Right lobe of liver (tissue), 6 donors: ENCODE data around the gene FAM228B. TPM values are rescaled to one million over a fixed set of nuclear protein-coding genes. Genes with fewer than 3 reads are reported as not detected.
"Not testable (repeated sequence)": the region's sequence is repeated elsewhere in the genome, so short reads cannot be mapped to it uniquely, and the experiment has no call there.

Source experiments
- ATAC-seq, 4 donors: fragments of 200-7000 bp; cut with Tn5 transposase; one replicate each; pipeline ENCODE4 v1.9.1; 2020; ENCODE audit warnings: mild to moderate bottlenecking in 4 of 4, moderate library complexity in 4 of 4
- DNase-seq, 3 donors: peaks; one replicate each; pipeline ENCODE4 v3.0.0-alpha.2; 2020
- H3K27ac ChIP-seq, 3 donors: fragments of 200-600 bp; one replicate each; pipeline ENCODE4 v1.8.0; 2022
- H3K27me3 ChIP-seq, 2 donors: fragments of 200-600 bp; one replicate each; pipeline ENCODE4 v1.8.0; 2022
- H3K36me3 ChIP-seq, 4 donors: fragments of 200-600 bp; sonication (generic) in 1 of 4; one replicate each; pipeline versions ENCODE4 v1.5.1 to v1.8.0; 2017 to 2022; ENCODE audit warnings: control low read depth in 1 of 4
- H3K4me1 ChIP-seq, 4 donors: fragments of 200-600 bp; sonication (generic) in 1 of 4; one replicate each; pipeline versions ENCODE4 v1.5.1 to v1.8.0; 2017 to 2022; ENCODE audit warnings: control low read depth in 1 of 4
- H3K4me3 ChIP-seq, 3 donors: fragments of 200-600 bp; one replicate each; pipeline ENCODE4 v1.8.0; 2022
- H3K9me3 ChIP-seq, 4 donors: fragments of 200-600 bp; sonication (generic) in 1 of 4; one replicate each; pipeline versions ENCODE4 v1.5.1 to v1.8.0; 2017 to 2022; ENCODE audit warnings: control low read depth in 1 of 4
- POLR2A ChIP-seq: fragments of 450-650 bp; IDR thresholded peaks from one replicate; pipeline ENCODE4 v1.6.1; 2017; ENCODE audit warnings: antibody characterized with exemption, mild to moderate bottlenecking
- WGBS: methylation state at CpG from one replicate; pipeline ENCODE4 v1.1.6; 2018; ENCODE audit warnings: low coverage, low lambda C conversion rate; ENCODE audit not compliant: insufficient coverage; ENCODE audit errors: missing lambda C conversion rate; 5-methylcytosine and 5-hydroxymethylcytosine counted together
- intact Hi-C, 2 donors: fragments of 100-400 bp; cut with DNase I; formaldehyde crosslinking; loops; one replicate each; pipeline versions ENCODE4 v1.11.2 to v1.14.1; 2022
- total RNA-seq, 6 experiments: library from RNA; depleted of rRNA in 2 of 6; stranded (reverse); fragments of >200 nt in 2 of 6; fragmentation: NEBNext Ultra II Directional in 3 of 6; extraction: Animal tissue kit (Norgen Biotek cat#: 25700) in 3 of 6; gene quantifications; one replicate each; pipeline versions ENCODE4 v1.1.0 to v1.2.4, GENCODE V29; 2016 to 2023
- TF ChIP-seq, protein P1 (sequence below), 4 donors: fragments of 200-600 bp in 3 of 4; fragments of 450-650 bp in 1 of 4; IDR thresholded peaks; one replicate each; pipeline versions ENCODE4 v1.5.1 to v1.8.0; 2016 to 2022; ENCODE audit warnings: antibody characterized with exemption in 4 of 4, mild to moderate bottlenecking in 2 of 4
- donor health status: DM: no; HTN: yes; CAD: no.
- donor health status: DM: no; HTN: no; CAD: no.
- donor health status: DM: no; HTN: no; CAD: no.
- donor health status: DM: no; HTN: yes; CAD: no.
- donor health status: DM: no; HTN: yes; CAD: no.

The FAM228B gene
- total RNA-seq, 6 experiments from 2014 or later = 2.8 to 4.6 (median 3.7) TPM

DNA sequence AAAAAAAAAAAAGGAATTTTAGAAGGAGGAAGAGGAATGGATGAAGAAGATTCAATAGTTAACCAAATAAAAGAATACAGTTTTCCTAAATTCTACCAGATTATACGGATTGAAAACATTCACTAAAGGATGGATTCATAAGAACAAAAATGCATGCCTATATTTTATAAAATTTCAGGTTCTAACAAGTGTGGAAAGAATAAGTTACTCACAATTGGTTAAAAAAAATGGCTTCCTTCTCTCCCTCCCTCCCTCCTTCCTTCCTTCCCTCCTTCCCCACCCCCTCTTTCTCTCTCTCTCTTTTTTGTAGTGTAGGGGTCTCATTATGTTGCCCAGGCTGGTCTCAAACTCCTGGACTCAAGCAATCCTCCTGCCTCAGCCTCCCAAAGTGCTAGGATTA, 37.0 kb upstream of the FAM228B start:
- DNase-seq (no peak), ATAC-seq (no peak)
- intact Hi-C loops = no loop called here
- no peaks in the 10 kb centered on the region for H3K36me3 ChIP-seq
- no peaks in the 10 kb centered on the region for H3K27me3 ChIP-seq
- TF ChIP-seq, protein P1, sequence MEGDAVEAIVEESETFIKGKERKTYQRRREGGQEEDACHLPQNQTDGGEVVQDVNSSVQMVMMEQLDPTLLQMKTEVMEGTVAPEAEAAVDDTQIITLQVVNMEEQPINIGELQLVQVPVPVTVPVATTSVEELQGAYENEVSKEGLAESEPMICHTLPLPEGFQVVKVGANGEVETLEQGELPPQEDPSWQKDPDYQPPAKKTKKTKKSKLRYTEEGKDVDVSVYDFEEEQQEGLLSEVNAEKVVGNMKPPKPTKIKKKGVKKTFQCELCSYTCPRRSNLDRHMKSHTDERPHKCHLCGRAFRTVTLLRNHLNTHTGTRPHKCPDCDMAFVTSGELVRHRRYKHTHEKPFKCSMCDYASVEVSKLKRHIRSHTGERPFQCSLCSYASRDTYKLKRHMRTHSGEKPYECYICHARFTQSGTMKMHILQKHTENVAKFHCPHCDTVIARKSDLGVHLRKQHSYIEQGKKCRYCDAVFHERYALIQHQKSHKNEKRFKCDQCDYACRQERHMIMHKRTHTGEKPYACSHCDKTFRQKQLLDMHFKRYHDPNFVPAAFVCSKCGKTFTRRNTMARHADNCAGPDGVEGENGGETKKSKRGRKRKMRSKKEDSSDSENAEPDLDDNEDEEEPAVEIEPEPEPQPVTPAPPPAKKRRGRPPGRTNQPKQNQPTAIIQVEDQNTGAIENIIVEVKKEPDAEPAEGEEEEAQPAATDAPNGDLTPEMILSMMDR (IDR thresholded peaks at IDR 0.05) = no peak
- no peak for TF ChIP-seq POLR2A
- H3K9me3 ChIP-seq = no peaks in the 10 kb centered on the region
- no peak overlapping the region for H3K27ac ChIP-seq
- peaks cover 0 to 8% (median 0%) of the 10 kb centered on the region in 4 donors for H3K4me1 ChIP-seq
- 67% methylated on average over 1 of the region's 1 CpG for WGBS
- H3K4me3 ChIP-seq = no peak overlapping the region

DNA sequence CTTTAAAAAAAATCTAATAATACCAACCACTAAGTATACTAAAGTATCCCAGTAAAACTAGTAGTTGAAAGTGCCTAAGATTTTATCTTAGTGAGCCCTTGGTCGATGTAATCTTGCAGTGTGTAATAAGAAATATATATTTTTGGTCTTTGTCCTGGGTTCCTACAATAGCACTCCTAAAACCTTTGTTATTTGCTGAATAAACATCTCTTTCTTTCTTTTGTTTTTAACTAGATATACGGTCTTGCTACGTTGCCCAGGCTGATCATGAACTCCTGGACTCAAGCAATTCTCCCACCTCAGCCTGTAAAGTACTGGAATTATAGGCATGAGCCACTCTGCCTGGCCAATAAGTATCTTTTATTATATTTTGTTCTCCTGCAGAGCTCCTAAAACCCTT, 36.2 kb upstream of the FAM228B start:
- intact Hi-C loops = no loop called here

DNA sequence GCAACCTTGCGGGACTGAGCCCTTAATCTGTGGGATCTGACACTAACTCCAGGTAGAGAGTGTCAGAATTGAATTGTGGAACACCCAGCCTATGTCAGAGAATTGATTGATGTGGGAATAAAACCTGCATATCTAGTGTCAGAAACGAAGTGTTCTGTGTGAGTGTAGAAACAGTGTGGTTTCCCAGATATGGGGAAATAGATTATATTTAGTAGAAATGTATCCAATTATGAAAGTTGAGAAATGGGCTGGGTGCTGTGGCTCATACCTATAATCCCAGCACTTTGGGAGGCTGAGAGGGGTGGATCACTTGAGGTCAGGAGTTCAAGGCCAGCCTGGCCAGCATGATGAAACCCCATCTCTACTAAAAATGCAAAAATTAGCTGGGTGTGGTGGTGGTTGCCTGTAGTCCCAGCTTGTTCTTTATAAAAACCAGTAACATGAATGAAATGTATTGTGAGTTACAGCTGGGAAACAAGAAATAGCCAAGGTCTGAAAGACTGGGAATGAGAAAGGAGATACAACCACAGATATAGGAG, 34.4 kb upstream of the FAM228B start:
- Histone ChIP-seq H3K9me3 (no peaks in the 10 kb centered on the region), H3K27me3 (no peaks in the 10 kb centered on the region), H3K36me3 (no peaks in the 10 kb centered on the region), H3K27ac (no peak overlapping the region), H3K4me3 (no peak overlapping the region), H3K4me1 (peaks cover 0 to under 1% (median 0%) of the 10 kb centered on the region in 4 donors)
- TF ChIP-seq, protein P1 (IDR thresholded peaks at IDR 0.05) = no peak
- no peak for TF ChIP-seq POLR2A
- intact Hi-C loops = no loop called here
- DNase-seq (no peak), ATAC-seq (no peak)
- 74% methylated on average over 2 of the region's 2 CpGs for WGBS

More for the DNA sequence above, 36.2 kb upstream of the FAM228B start:
- Histone ChIP-seq H3K27ac (no peak overlapping the region), H3K36me3 (no peaks in the 10 kb centered on the region), H3K27me3 (no peaks in the 10 kb centered on the region), H3K9me3 (no peaks in the 10 kb centered on the region), H3K4me1 (peaks cover 0 to 8% (median 0%) of the 10 kb centered on the region in 4 donors), H3K4me3 (no peak overlapping the region)
- DNase-seq = no peak
- ATAC-seq = no peak
- no peak for TF ChIP-seq POLR2A
- TF ChIP-seq, protein P1 (IDR thresholded peaks at IDR 0.05) = no peak
- WGBS = 70% methylated on average over 3 of the region's 3 CpGs

DNA sequence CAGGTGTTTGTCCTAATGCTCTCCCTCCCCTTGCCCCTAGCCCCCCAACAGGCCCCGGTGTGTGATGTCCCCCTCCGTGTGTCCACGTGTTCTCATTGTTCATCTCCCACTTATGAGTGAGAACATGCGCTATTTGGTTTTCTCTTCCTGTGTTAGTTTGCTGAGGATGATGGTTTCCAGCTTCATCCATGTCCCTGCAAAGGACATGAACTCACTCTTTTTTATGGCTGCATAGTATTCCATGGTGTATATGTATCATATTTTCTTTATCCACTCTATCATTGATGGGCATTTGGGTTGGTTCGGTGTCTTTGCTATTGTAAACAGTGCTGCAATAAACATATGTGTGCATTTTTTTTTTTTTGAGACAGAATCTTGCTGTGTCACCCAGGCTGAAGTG, 30.0 kb upstream of the FAM228B start:
- ATAC-seq, intact Hi-C loops, H3K4me1 ChIP-seq, H3K9me3 ChIP-seq, DNase-seq, H3K36me3 ChIP-seq, H3K27ac ChIP-seq, H3K27me3 ChIP-seq, H3K4me3 ChIP-seq: not testable (repeated sequence)
- 97% methylated on average over 5 of the region's 5 CpGs for WGBS

DNA sequence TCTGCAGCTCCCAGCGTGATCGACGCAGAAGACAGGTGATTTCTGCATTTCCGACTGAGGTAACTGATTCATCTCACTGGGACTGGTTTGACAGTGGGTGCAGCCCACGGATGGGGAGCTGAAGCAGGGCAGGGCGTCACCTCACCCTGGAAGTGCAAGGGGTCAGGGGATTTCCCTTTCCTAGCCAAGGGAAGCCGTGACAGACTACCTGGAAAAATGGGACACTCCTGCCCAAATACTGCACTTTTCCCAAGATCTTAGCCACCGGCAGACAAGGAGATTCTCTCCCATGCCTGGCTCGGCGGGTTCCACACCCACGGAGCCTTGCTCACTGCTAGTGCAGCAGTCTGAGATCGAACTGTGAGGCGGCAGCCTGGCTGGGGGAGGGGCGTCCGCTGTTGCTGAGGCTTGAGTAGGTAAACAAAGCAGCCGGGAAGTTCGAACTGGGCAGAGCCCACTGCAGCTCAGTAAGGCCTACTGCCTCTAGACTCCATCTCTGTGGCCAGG, 28.0 kb upstream of the FAM228B start:
- intact Hi-C loops, ATAC-seq, H3K4me3 ChIP-seq, H3K27me3 ChIP-seq, H3K9me3 ChIP-seq, H3K27ac ChIP-seq, DNase-seq, H3K4me1 ChIP-seq, H3K36me3 ChIP-seq: not testable (repeated sequence)
- WGBS = 90% methylated on average over 4 of the region's 17 CpGs

DNA sequence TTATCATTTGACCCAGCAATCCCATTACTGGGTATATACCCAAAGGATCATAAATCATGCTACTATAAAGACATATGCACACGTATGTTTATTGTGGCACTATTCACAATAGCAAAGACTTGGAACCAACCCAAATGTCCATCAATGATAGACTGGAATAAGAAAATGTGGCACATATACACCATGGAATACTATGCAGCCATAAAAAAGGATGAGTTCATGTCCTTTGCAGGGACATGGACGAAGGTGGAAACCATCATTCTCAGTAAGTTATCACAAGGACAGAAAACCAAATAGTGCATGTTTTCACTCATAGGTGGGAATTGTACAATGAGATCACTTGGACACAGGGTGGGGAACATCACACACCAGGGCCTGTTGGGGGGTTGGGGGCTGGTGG, 22.5 kb upstream of the FAM228B start:
- H3K4me1 ChIP-seq, intact Hi-C loops, H3K36me3 ChIP-seq, H3K27me3 ChIP-seq, H3K9me3 ChIP-seq, H3K27ac ChIP-seq, H3K4me3 ChIP-seq, ATAC-seq, DNase-seq: not testable (repeated sequence)
- 71% methylated on average over 2 of the region's 2 CpGs for WGBS
